CD1c-positive myeloid dendritic cell (primary cell): ENCODE results near the gene CDC42SE1.
A peak's percentile ranks its signal among the peaks of the same experiment; 100 is the strongest.

Source experiments
- DNase-seq: peaks from one replicate; pipeline ENCODE4 v3.0.0-alpha.2; 2016; ENCODE audit errors: extremely low spot score

Gene CDC42SE1

DNA sequence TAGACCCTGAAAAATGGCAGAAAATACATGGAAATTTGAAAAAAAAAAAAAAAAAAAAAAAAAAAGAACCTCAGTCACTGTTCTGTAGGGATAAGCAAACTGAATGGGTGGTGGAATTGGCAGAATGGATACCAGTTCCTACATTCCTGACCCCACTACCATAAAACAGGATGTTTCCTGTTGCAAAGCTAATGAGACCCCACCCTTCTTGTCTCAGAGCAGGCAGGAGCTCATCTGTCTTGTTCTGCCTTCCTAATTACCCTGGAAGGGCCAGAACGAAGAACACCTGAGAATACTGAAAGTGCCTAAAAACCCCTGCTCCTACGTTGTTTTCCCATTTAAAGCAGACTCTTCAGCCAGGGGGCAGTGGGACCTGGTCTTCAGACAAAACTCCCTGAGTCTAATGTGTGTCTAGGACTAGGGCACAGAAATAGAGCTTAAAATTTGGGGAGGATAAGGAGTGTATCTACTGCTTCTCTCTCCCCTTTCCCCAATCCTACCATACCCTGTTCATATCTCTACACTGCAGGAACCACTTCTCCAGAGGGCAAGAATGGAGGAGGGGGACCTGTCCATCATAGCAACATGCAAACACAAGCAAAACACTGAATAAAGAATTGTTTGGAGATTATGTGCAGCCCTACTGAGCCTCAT is 7.9 kb downstream of the CDC42SE1 start:
- DNase-seq, result no peak

DNA sequence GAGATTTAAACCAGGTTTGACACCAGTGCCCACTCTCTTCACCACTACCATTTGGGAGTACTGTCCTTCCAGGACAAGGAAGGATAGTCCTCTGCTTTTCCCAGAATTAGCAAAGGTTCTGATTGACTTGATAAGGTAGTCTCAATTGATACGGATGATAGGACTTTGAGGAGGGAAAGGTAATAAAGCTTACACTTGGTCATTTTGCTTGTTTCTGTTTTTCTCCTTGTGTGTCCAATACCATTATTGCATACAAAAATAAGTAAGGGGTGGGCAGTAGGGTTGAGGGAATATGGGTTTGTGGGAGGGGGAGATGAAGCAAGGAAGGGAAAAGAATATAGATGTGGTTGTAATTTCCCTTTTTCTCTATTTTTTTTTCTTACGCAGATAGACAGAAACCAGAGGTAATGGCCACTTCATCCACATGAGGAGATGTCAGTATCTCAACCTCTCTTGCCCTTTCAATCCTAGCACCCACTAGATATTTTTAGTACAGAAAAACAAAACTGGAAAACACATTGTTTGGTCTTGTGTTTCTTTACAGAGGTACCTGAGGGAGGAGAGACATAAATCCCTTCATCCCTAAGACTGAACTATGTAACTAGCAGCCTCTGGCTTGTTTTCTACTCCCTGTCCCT is 9.3 kb downstream of the CDC42SE1 start:
- no peak for DNase-seq

DNA sequence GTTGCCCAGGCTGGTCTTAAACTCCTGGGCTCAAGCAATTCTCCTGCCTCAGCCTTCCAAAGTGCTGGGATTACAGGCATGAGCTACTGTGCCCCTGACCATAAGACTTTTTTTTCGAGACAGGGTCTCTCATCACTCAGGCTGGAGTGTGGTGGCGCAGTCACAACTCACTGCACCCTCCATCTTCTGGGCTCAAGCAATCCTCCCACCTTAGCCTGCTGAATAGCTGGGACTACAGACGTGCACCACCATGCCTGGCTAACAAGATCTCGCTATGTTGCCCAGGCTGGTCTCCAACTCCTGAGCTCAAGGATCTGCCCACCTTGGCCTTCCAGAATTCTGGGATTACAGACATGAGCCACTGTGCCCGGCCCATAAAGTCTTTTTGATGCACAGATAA is 10.0 kb downstream of the CDC42SE1 start:
- DNase-seq, result no peak

DNA sequence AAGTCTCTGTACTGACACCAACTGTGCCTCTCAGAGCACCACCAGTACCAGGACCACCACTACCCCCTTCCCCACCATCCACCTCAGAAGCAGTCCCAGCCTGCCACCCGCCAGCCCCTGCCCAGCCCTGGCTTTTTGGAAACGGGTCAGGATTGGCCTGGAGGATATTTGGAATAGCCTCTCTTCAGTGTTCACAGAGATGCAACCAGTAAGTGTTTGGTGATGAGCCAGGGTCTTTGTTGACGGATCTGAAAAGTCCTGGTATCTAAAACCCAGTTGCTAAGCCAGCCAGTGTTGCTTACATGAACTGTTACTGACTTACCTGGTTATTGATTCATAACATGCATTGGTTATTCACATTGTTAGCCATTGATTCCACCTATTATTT is 10.8 kb downstream of the CDC42SE1 start:
- DNase-seq, result no peak

DNA sequence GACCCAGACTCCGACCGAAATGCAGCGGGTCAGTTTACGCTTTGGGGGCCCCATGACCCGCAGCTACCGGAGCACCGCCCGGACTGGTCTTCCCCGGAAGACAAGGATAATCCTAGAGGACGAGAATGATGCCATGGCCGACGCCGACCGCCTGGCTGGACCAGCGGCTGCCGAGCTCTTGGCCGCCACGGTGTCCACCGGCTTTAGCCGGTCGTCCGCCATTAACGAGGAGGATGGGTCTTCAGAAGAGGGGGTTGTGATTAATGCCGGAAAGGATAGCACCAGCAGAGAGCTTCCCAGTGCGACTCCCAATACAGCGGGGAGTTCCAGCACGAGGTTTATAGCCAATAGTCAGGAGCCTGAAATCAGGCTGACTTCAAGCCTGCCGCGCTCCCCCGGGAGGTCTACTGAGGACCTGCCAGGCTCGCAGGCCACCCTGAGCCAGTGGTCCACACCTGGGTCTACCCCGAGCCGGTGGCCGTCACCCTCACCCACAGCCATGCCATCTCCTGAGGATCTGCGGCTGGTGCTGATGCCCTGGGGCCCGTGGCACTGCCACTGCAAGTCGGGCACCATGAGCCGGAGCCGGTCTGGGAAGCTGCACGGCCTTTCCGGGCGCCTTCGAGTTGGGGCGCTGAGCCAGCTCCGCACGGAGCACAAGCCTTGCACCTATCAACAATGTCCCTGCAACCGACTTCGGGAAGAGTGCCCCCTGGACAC is 11.3 kb downstream of the CDC42SE1 start:
- peak; percentile 44 for DNase-seq

DNA sequence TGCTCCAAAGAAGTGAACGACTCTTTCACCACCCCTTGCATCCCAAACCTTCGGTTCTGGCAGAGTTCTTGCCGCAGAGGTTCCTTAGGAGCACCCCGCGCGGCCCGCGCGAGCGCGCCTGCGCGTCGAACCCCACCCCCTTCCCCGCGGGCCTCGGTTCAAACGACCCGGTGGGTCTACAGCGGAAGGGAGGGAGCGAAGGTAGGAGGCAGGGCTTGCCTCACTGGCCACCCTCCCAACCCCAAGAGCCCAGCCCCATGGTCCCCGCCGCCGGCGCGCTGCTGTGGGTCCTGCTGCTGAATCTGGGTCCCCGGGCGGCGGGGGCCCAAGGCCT is 11.9 kb downstream of the CDC42SE1 start, which contains the start of gene C1orf56:
Gene C1orf56, plus strand, starts transcription at position 161 of the 334 bp plus-strand sequence. Its CDS starts 97 bp downstream, at position 258.
- peak; percentile 46 for DNase-seq

DNA sequence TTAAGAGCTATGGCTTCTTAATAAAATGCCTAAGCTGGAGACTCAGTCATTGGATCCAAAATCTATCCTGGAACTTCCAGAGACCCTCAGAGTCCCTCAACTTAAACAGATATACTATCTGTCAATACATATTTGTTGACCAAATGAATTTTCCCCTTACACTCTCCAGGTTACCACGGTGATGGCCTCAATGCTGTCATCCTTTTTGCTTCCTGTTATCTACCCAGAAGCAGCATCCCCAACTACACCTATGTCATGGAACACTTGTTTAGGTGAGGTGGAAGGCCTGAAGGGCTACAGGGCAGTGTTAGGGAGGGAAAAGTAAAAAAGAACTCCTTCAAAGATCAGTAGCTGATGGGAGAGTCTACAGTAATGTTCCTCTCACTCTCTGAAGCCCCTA is 16.3 kb downstream of the CDC42SE1 start:
- no peak for DNase-seq

DNA sequence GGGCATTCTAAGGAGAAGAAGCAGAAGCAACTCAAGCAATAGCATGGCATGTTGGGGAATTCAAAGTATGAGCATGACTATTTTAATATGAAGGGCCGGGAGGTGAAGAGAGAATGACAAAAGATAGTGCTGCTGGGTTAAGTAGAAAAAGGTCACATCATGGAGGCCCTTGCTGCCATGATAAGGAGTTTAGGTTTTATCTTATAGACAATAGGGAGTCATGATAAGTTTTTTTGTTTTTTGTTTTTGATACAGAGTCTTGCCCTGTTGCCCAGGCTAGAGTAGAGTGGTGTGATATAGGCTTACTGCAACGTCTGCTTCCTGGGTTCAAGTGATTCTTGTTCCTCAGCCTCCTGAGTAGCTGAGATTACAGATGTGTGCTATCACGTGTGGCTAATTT is 19.9 kb downstream of the CDC42SE1 start:
- no peak for DNase-seq

DNA sequence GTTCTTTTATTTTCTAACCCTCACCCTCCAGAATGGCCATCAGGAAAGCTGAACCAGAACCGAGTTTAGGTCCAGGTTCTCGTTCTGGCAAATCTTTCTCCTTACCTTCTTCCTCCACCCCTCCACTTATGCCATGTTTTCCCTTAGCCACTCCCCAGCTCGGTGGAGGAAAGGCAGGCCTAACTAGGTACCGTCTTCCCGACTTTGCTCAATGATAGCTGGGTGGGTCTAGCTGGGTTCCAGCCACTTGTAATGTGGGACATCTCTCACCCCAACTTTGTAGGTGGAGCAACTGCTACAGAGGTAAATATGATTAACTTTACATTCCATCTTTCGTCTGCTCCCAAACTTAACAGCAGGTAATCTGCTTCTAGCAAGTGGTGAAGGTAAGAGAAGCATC is 22.4 kb downstream of the CDC42SE1 start:
- DNase-seq, result no peak

DNA sequence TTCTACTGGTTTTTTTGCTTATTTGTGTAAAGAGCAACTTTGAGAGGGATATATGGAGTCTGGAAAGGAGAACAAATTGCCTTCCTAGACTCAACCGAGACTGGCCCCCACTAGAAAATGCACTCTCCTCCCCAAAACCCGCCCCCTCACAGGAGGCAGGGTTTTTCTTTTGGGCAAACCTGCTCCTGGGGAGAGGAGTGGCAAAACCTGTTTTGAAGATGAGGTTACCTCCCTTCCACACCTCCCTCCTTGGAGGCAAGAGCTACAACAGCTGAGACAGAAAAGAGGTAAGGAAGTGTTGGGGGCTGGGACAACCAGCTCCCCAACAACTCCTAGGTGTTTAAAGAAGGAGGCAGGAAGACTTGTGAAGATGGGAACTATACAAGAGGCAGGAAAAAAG is 23.1 kb downstream of the CDC42SE1 start, which contains the start of gene BNIPL:
Gene BNIPL, plus strand, starts transcription at position 231 of the 400 bp plus-strand sequence. Its CDS starts 140 bp downstream, at position 371.
- no peak for DNase-seq

DNA sequence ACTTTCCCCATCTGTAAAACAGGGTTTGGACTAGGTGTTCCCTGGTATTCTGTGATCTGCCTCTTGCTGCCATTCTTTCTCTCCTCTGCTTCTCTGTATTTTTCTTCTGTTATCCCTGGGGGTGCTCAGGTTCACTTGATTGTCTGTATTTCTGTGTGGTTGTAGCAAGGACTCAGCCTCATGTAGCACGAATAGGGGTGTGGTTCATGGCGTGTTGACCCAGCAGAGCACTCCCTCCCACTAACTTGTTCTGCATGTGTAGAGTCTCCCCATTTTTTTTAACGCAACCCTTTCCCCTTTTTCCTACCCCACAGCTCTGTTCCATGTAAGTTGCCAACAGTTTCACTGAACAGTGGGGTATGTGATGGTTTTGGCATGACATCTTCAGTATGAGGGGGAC is 24.3 kb downstream of the CDC42SE1 start:
- no peak for DNase-seq

DNA sequence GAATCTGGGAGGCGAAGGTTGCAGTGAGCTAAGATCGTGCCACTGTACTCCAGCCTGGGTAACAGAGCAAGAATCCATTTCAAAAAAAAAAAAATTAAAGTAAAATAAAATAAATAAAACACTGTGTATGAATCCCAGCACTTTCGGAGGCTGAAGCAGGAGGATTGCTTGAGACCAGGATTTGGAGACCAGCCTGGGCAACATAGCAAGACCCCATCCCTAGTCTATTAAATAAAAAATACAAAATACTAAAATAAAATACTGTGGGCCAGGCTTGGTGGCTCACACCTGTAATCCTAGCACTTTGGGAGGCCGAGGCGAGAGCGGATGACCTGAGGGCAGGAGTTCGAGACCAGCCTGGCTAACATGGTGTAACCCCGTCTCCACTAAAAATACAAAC is 27.3 kb downstream of the CDC42SE1 start:
- DNase-seq, result no peak

DNA sequence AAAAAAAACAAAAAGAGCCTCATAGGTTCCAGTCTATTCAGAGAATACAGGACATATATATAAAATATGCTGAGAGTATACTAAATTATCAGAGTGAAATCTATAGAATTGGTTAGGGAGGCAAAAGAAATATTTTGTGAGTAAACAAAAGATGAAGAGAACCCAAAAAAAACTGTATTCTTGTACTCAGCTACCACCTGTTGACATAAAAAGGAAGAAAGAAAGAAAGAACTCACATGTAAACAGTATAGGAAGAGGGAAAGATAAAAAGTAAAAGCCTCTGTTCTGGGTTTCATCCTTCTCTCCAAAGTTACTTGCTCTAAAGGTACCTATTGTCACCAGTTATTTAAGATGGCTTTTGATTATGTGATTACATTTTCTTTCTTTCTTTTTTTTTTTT is 33.0 kb downstream of the CDC42SE1 start:
- no peak for DNase-seq

DNA sequence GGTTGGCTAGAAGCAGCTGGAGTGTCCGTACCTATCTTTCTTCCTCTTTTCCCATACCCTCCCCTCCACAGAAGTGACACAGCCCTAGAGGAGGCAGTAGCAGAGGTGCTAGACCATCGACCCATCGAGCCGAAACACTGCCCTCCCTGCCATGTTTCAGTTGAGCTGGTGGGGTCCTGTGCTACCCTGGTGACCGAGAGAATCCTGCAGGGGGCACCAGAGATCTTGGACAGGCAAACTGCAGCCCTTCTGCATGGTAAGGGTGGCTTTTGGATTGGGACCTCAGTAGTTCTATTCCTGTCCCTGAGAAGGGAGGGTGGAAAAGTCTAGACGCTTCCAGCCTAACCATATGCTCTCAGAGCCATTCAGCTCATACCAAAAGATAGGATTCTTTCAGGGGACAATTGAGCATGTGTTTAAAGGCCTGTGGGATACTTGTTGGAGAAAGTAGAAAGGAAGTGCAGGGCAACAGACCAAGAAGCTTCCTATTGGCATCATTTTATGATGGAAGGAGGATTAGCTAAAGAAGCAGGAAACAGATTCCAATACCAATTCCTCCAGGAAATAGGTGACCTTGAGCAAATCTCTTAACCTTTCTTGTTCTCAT is 34.8 kb downstream of the CDC42SE1 start:
- DNase-seq, result peak; percentile 82

DNA sequence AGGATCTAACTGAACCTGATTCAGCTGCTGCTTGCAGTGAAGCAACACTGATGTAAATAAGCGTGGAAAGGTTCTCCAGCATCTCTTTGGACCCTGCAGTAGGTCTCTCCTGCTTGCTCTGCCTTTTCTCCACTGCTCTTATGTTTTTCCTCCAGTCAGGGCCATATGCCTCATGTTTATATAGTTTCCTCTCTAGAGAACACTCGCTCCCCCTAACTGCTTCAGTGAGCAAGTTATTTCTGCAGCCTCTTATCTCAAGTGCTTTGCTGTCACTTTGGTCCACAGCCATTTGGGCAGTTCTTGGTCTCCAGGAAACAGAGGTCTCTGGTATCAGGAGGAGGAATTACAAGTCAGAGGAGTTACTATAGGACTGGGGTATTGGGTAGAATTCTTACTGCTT is 45.9 kb downstream of the CDC42SE1 start:
- no peak for DNase-seq

DNA sequence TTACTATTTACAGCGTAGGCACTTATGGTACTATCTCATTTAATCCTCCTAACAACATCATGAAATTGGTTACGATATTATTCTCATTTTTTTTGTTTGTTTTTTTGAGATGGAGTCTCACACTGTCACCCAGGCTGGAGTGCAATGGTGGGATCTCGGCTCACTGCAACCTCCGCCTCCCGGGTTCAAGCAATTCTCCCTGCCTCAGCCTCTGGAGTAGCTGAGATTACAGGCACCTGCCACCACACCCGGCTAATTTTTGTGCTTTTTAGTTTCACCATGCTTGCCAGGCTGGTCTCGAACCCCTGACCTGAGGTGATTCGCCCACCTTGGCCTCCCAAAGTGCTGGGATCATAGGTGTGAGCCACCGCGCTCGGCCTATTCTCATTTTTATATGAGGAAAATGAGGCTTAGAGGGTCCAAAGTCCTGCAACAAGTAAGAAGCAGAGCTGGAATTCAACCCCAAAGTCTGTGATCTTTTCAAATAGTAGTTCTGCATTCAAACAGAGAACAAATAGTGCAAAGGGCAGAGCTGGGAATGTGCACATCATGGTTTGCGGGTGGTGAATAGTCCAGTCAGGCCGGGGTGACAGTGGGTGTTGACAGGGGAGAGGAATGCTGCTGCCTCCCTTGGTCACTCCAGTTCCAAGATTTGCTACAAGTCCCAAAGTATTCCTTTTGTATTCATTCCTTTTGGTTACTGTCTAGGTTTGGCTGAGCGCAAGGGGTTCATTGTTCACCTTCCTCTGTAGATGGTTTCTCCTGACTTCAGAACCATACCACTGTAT is 46.5 kb downstream of the CDC42SE1 start:
- DNase-seq, result no peak

DNA sequence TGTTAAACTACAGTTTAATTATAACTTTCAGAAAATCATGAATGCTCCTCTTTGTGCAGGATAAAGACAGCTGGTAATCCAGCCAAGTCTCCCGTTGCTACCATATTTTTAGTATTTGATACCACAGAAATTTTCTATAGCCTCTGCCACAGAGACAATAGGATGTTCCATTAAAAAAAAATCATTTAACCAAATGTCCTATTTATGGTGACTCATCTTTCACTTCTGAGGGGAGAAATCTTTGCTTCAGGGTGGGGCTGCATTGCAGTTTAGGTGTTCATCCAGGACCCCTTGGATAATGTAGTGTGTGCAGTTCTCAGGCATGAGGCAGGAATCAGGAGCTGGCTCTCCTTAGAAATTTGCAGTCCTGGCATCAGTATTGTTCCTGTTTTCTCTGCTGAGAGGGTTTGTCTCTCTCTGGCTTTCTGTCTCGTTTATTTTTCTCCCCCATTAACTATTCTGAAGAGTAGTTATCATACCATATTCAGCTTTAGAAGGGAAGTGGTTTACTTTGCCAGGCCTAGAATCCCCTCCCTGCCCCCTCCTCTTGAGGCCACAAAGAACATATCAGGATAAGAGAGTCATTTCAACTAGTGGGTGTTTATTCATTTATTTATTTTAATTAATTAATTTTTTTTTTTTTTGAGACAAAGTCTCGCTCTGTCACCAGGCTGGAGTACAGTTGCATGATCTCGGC is 48.1 kb downstream of the CDC42SE1 start:
- DNase-seq, result no peak

DNA sequence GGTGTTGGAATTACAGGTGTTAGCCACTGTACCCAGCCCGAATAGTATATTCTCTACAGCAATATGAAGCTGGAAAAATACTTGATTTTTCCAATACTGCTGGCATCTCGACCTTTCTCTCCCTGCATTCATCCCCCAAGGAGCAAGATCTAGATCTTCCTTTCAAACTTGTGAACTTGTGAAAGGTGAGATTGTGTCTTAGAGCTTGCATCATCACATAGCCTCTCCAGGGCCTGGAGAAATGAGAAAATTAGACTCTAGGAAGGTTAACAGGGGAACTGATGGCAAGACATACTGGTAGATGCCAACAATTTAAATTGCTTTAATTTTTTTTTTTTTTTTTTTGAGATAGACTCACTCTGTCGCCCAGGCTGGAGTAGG is 49.1 kb downstream of the CDC42SE1 start:
- no peak for DNase-seq

DNA sequence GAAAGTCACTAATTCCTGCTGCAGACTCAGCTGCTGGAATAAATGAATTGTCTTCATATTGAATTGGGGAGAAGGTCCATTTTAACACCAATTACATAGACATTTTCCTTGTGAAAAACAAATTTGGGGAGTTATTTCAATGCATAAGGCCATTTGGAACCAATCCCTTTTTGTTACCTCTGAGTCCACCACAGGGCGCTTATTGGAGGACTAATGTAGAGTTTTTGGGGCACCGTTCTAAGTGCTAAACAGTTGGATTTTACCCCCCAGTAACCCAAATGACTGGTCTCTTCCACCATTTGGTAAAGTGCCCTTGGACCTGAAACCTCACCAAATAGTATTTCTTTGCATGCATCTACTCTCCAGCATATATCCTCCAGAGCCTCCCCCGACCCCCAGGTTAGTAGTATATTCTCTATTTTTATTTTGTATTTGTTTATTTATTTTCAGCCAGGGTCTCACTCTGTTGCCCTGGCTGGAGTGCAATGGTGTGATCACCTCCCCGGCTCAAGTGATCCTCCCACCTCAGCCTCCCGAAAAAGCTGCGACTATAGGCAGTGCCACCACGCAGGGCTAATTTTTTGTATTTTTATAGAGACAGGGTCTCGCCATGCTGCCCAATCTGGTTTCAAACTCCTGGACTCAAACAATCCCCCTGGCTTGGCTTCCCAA is 49.6 kb downstream of the CDC42SE1 start:
- DNase-seq, result no peak

DNA sequence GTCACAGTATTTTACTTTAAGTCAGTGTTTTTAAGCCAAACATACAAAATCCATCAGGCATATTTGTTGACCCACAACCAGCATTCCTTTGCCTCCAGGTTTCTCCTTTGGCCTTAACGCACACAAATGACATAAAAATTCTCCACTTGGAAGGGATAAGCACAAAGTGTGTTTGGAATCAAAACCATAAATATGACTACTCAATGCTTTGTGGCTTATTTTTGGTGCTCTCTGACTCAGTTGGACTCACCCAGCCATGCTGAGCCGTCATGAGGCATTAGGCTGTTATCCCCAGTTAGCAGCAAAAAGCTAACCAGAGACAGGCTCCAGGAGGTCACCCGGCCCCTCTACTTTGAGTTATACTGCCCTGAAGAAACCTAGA is 50.2 kb downstream of the CDC42SE1 start:
- no peak for DNase-seq
